Coronary artery (tissue), 2 donors: ENCODE data around the gene TMED7.

Experiments
- DNase-seq: peaks from one replicate; pipeline ENCODE4 v3.0.0-alpha.2; 2017; ENCODE audit warnings: low spot score
- H3K27ac ChIP-seq, 2 donors: fragments of 200-600 bp; sonication (generic); one replicate each; pipeline ENCODE4 v1.5.1; 2016 to 2019
- H3K4me3 ChIP-seq: fragments of 200-600 bp; sonication (generic); 2 replicates; pipeline ENCODE4 v1.5.1; 2016; ENCODE audit warnings: mild to moderate bottlenecking, moderate library complexity
- TF ChIP-seq, protein P1 (sequence below): fragments of 200-600 bp; sonication (generic); IDR thresholded peaks from one replicate; pipeline ENCODE4 v1.5.1; 2019; ENCODE audit warnings: antibody characterized with exemption

TMED7 gene

DNA sequence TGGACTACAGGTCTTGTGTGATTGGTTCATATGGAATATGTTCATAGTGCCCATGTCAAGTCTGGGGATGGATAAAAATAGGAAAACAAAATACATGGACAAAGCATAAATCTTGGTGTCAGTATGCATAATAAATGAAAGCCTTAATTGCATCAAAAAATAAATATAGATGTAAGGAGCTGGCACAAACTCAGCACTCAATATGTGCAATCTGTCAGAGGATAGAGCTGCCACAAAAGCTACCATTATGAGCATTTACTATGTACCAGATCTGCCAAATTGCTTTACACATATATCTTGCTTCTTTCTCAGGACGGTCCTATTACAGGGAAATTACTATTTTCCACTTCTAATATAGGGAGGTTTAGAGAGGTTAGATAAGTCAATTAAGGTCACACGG is 18.2 kb upstream of the TMED7 start:
- no peak overlapping the region for H3K27ac ChIP-seq
- H3K4me3 ChIP-seq: no peak overlapping the region
- no peak for DNase-seq
- TF ChIP-seq, protein P1, sequence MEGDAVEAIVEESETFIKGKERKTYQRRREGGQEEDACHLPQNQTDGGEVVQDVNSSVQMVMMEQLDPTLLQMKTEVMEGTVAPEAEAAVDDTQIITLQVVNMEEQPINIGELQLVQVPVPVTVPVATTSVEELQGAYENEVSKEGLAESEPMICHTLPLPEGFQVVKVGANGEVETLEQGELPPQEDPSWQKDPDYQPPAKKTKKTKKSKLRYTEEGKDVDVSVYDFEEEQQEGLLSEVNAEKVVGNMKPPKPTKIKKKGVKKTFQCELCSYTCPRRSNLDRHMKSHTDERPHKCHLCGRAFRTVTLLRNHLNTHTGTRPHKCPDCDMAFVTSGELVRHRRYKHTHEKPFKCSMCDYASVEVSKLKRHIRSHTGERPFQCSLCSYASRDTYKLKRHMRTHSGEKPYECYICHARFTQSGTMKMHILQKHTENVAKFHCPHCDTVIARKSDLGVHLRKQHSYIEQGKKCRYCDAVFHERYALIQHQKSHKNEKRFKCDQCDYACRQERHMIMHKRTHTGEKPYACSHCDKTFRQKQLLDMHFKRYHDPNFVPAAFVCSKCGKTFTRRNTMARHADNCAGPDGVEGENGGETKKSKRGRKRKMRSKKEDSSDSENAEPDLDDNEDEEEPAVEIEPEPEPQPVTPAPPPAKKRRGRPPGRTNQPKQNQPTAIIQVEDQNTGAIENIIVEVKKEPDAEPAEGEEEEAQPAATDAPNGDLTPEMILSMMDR: no peak

DNA sequence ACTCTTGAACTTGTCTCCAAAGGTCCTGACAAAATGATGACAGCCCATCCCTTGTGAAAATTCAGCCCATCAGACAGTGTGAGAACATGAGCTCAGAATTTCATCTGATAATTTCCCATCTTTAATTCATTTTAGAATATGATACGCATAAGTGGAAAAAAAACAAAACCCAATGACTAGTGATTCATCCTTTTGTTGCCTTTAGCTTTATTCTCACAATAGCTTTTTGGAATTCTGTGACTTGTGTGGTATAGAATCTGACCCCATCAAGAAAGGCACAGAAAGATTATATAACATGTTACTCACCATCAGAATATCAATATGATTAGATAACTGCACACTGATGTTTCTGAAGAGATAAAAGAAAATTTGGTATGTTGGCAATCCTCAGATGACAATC is 16.1 kb upstream of the TMED7 start:
- TF ChIP-seq, protein P1: no peak
- no peak for DNase-seq
- no peak overlapping the region for H3K27ac ChIP-seq
- H3K4me3 ChIP-seq: no peak overlapping the region

DNA sequence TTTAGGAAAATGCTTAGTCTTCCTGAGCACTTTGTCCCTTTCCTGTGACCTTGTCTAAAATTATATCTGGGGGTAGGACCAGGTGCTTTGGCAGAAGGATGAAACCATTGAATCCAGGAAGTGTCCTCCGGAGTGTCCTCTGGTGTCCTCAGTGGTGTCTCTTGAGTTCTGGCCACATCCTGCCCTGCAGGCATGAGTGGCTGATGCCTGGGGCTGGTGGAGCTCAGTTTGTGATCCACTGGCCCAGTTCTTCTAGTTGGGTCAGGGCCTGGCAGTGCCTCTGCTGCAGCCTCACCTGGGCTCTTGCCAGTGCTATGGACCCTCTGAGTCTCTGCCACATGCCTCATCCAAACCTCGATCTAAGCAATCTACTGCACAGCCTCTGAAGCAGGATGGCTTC is 14.4 kb upstream of the TMED7 start:
- TF ChIP-seq, protein P1: no peak
- H3K27ac ChIP-seq: no peak overlapping the region
- H3K4me3 ChIP-seq: no peak overlapping the region
- DNase-seq: no peak

DNA sequence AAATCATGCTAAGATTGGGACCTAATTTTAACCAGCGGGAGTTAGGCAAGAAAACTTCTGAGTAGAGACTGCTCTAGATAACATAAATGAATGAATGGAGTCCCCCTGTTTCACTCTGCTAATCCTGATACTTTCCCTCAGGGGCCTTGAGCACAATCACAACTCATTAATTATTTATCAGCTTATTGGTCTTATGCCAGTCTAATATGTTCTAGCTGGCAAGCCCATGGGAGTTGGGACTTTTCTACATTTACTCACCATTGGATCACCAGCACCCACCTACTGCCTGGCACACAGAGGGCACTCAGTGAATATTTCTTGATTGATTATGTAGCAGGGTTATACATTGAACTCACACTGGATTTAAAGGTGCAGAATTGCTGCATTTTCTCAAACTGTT is 13.5 kb upstream of the TMED7 start:
- TF ChIP-seq, protein P1: no peak
- Histone ChIP-seq H3K27ac (no peak overlapping the region), H3K4me3 (no peak overlapping the region)
- DNase-seq: no peak

DNA sequence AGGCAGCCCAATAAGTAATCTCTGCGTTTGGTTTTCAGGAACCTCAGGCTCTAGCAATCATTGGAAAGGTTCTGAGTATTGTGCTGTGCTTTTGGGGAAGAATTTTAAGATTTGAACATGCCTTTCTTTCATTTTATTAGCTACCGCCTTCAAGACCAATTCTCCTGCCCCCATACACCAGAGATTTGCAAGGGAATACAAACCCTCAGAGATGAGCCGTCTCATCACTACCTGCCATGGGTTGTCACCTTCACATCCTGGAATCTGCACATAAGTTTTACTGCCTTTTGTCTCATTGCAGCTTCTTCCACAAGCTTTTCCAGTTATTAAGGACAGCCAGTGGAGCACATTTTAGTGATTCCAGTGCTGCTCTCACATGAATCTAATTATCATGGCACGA is 11.7 kb upstream of the TMED7 start:
- DNase-seq: no peak
- TF ChIP-seq, protein P1: no peak
- no peak overlapping the region for H3K4me3 ChIP-seq
- no peak overlapping the region for H3K27ac ChIP-seq

DNA sequence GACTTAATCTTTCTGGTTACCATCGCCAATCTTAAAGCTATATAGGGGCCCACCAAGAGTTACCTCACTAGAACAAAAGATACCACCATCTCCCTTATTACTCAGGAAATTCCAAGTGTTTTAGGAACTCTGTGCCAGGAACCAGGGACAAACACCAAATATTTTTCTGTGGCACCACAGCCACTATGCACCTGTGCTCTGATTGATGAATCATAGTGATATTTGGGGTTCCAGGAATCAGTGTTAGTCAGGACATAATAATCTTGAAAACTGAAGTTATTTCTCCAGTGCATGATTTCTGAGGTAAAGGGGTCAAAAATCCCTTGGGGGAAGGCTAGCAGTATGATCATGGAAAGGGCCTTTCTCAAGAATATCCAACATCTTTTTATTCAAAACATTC is 10.2 kb upstream of the TMED7 start:
- Histone ChIP-seq H3K4me3 (no peak overlapping the region), H3K27ac (no peak overlapping the region)
- TF ChIP-seq, protein P1: no peak
- DNase-seq: no peak

DNA sequence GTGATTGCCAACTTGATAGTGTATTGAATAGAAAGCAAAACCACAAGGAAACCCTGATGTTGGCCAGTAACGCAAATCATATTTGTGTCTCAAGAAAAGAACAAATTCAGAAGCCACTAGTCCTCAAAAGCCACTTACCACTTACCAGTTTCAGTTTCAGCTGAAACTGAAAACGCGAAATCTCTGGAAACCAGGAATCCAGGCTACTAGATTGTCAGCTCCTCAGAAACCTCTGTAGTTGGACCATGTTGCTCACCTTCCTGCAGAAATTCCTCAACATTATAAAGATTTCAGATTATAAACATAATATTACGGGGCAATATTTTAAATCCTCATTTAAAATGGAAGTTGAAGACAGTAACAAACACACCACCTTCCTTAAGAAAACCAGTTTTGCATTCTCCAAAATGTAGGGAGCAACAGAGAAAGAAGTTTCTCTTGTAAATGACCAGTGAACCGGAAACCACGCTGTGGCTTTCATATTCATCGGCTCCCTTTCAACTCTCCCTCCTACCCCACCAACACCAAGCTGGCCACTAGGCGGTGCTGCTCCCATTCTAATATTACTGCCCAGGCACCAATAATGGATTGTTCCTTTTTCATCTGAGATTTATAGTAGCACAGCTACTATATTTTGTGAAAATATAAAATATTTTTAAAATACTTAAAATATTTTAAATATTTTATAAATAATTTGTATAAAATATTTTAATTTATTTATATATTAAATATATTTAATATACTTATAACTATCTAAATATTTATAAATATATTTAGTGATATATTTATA is 8.7 kb upstream of the TMED7 start:
- H3K27ac ChIP-seq: peak overlapping the region; percentile 38 to 41
- TF ChIP-seq, protein P1: peak; percentile 62
- peak; percentile 87 for DNase-seq

More for the DNA sequence above, 8.7 kb upstream of the TMED7 start:
- H3K4me3 ChIP-seq: peak overlapping the region; percentile 58
